HG02623 (cell line): ENCODE measurements around the gene VKORC1.
"Not testable (repeated sequence)": the region's sequence is repeated elsewhere in the genome, so short reads cannot be mapped to it uniquely, and the experiment has no call there.

ENCODE experiments used
- ATAC-seq: cut with Tn5 transposase; IDR thresholded peaks from one replicate; pipeline ENCODE4 v1.9.1; 2021; ENCODE audit warnings: moderate library complexity; ENCODE audit not compliant: unreplicated experiment

The VKORC1 gene

GRCh38 chr16:31094424-31095120 is at the start of gene VKORC1:
VKORC1 (minus strand) TSS chr16:31094797; CDS start chr16:31094729, 68 bp downstream.
- peak; percentile 75 for ATAC-seq

- no peak for ATAC-seq
Measured at GRCh38 chr16:31143694-31144148, 49.1 kb upstream of the VKORC1 start.

GRCh38 chr16:31143011-31143693 is 48.6 kb upstream of the VKORC1 start:
- no peak for ATAC-seq

- ATAC-seq = peak; percentile 81
Measured at GRCh38 chr16:31142109-31143010, 47.8 kb upstream of the VKORC1 start.

GRCh38 chr16:31141489-31142108 is 47.0 kb upstream of the VKORC1 start:
- ATAC-seq = no peak

- not testable (repeated sequence) for ATAC-seq
Measured at GRCh38 chr16:31141071-31141469, 46.5 kb upstream of the VKORC1 start.

- ATAC-seq = no peak
Measured at GRCh38 chr16:31138621-31139578, 44.3 kb upstream of the VKORC1 start.

- not testable (repeated sequence) for ATAC-seq
Measured at GRCh38 chr16:31136822-31137499, 42.4 kb upstream of the VKORC1 start.

GRCh38 chr16:31136287-31136662 is 41.7 kb upstream of the VKORC1 start:
- no peak for ATAC-seq

- no peak for ATAC-seq
Measured at GRCh38 chr16:31135535-31136286, 41.1 kb upstream of the VKORC1 start, which contains the start of gene PRSS8. PRSS8 (minus strand) TSS chr16:31135727; CDS start chr16:31135498, 229 bp downstream.

- ATAC-seq = no peak
Measured at GRCh38 chr16:31134625-31135534, 40.3 kb upstream of the VKORC1 start.

GRCh38 chr16:31134091-31134571 is 39.5 kb upstream of the VKORC1 start:
- no peak for ATAC-seq

- no peak for ATAC-seq
Measured at GRCh38 chr16:31133046-31133501, 38.5 kb upstream of the VKORC1 start.

- no peak for ATAC-seq
Measured at GRCh38 chr16:31132303-31132979, 37.8 kb upstream of the VKORC1 start.

GRCh38 chr16:31131841-31132271 is 37.3 kb upstream of the VKORC1 start:
- ATAC-seq = no peak

GRCh38 chr16:31131416-31131815 is 36.8 kb upstream of the VKORC1 start:
- no peak for ATAC-seq
